ENCODE results near the gene RPL21.
"Not testable (repeated sequence)": the region's sequence is repeated elsewhere in the genome, so short reads cannot be mapped to it uniquely, and the experiment has no call there.

Gene RPL21

GRCh38 chr13:27251166-27252091 is at the start of gene RPL21:
Gene RPL21 (plus strand): TSS chr13:27251558. CDS start chr13:27253777, 2,219 bp downstream.
- DNase-seq, result peak; percentile 97

GRCh38 chr13:27201661-27202060 is 49.7 kb upstream of the RPL21 start:
- no peak for DNase-seq

- DNase-seq, result no peak
Observed at GRCh38 chr13:27203186-27203585, 48.2 kb upstream of the RPL21 start.

GRCh38 chr13:27203854-27204253 is 47.5 kb upstream of the RPL21 start:
- no peak for DNase-seq

- no peak for DNase-seq
Observed at GRCh38 chr13:27208514-27208913, 42.8 kb upstream of the RPL21 start.

- DNase-seq, result no peak
Observed at GRCh38 chr13:27211271-27211670, 40.1 kb upstream of the RPL21 start.

- DNase-seq, result no peak
Observed at GRCh38 chr13:27211771-27212364, 39.5 kb upstream of the RPL21 start.

- DNase-seq, result not testable (repeated sequence)
Observed at GRCh38 chr13:27213386-27213785, 38.0 kb upstream of the RPL21 start.

- DNase-seq, result not testable (repeated sequence)
Observed at GRCh38 chr13:27217791-27218190, 33.6 kb upstream of the RPL21 start.

GRCh38 chr13:27218861-27219260 is 32.5 kb upstream of the RPL21 start:
- DNase-seq, result not testable (repeated sequence)

- DNase-seq, result no peak
Observed at GRCh38 chr13:27219611-27220010, 31.7 kb upstream of the RPL21 start.

GRCh38 chr13:27222100-27222499 is 29.3 kb upstream of the RPL21 start:
- not testable (repeated sequence) for DNase-seq

- DNase-seq, result no peak
Observed at GRCh38 chr13:27226991-27227390, 24.4 kb upstream of the RPL21 start.

GRCh38 chr13:27228131-27228530 is 23.2 kb upstream of the RPL21 start:
- no peak for DNase-seq

- DNase-seq, result no peak
Observed at GRCh38 chr13:27229642-27230041, 21.7 kb upstream of the RPL21 start.

- DNase-seq, result no peak
Observed at GRCh38 chr13:27233964-27234363, 17.4 kb upstream of the RPL21 start.

GRCh38 chr13:27236478-27236877 is 14.9 kb upstream of the RPL21 start:
- no peak for DNase-seq

GRCh38 chr13:27242702-27243101 is 8.7 kb upstream of the RPL21 start:
- DNase-seq, result no peak

GRCh38 chr13:27245610-27246009 is 5.7 kb upstream of the RPL21 start:
- no peak for DNase-seq

GRCh38 chr13:27250833-27251165 is 559 bp upstream of the RPL21 start:
- no peak for DNase-seq

GRCh38 chr13:27252467-27252866 is 1.1 kb downstream of the RPL21 start:
- no peak for DNase-seq

GRCh38 chr13:27257233-27257568 is 5.8 kb downstream of the RPL21 start:
- DNase-seq, result no peak

GRCh38 chr13:27257648-27258253 is 6.4 kb downstream of the RPL21 start:
- no peak for DNase-seq

All from left hindlimb (tissue), 1 donor.